ENCODE measurements around the gene PLA2G2E. TPM values are rescaled to one million over a fixed set of nuclear protein-coding genes. Genes with fewer than 3 reads are reported as not detected.

The PLA2G2E gene
- total and polyA plus RNA-seq, 4 donors, result not detected

- H3K9ac ChIP-seq (ENCODE audit: low read depth in 1 of 2, low read length in 2 of 2), result no peak overlapping the region
- no peak overlapping the region for H3K27ac ChIP-seq (ENCODE audit: low read depth in 1 of 2, low read length in 2 of 2)
- H3K27me3 ChIP-seq (ENCODE audit: control insufficient read depth in 4 of 4, insufficient read depth in 4 of 4, low read length in 3 of 4), result peaks cover 0 to 5% (median 0%) of the 10 kb centered on the region in 4 donors
- peaks cover 6 to 13% (median 11%) of the 10 kb centered on the region in 4 donors for H3K4me1 ChIP-seq (ENCODE audit: control insufficient read depth in 4 of 4, insufficient read depth in 4 of 4, low read length in 3 of 4)
- no peak overlapping the region for H3K4me3 ChIP-seq (ENCODE audit: low read depth in 1 of 3, low read length in 3 of 3)
- no peaks in the 10 kb centered on the region for H3K9me3 ChIP-seq (ENCODE audit: control insufficient read depth in 4 of 4, low read length in 3 of 4)
- 92% methylated on average over 4 of the region's 4 CpGs for WGBS
- DNase-seq (ENCODE audit: low spot score), result no peak
- H3K36me3 ChIP-seq (ENCODE audit: control insufficient read depth in 4 of 4, insufficient read depth in 3 of 4, low read depth in 1 of 4, low read length in 3 of 4), result no peaks in the 10 kb centered on the region
- TF ChIP-seq HNF4G (IDR thresholded peaks at IDR 0.05) (no peak), MAX (IDR thresholded peaks at IDR 0.05) (no peak), ATF3 (IDR thresholded peaks at IDR 0.05) (no peak), HNF4A (conservative IDR thresholded peaks at IDR 0.05) (no peak), GABPA (IDR thresholded peaks at IDR 0.05 in 1 of 2, conservative IDR thresholded peaks at IDR 0.05 in 1 of 2) (no peak), ZBTB33 (IDR thresholded peaks at IDR 0.05) (no peak), SP1 (IDR thresholded peaks at IDR 0.05) (no peak), RXRA (IDR thresholded peaks at IDR 0.05) (no peak), NR2F2 (IDR thresholded peaks at IDR 0.05) (no peak), FOXA1 (IDR thresholded peaks at IDR 0.05) (no peak), JUND (IDR thresholded peaks at IDR 0.05) (no peak), EGR1 (IDR thresholded peaks at IDR 0.05; ENCODE audit: low read depth in 2 of 2) (no peak), FOXA2 (IDR thresholded peaks at IDR 0.05) (no peak), YY1 (IDR thresholded peaks at IDR 0.05) (no peak)
- TF ChIP-seq, protein P1, sequence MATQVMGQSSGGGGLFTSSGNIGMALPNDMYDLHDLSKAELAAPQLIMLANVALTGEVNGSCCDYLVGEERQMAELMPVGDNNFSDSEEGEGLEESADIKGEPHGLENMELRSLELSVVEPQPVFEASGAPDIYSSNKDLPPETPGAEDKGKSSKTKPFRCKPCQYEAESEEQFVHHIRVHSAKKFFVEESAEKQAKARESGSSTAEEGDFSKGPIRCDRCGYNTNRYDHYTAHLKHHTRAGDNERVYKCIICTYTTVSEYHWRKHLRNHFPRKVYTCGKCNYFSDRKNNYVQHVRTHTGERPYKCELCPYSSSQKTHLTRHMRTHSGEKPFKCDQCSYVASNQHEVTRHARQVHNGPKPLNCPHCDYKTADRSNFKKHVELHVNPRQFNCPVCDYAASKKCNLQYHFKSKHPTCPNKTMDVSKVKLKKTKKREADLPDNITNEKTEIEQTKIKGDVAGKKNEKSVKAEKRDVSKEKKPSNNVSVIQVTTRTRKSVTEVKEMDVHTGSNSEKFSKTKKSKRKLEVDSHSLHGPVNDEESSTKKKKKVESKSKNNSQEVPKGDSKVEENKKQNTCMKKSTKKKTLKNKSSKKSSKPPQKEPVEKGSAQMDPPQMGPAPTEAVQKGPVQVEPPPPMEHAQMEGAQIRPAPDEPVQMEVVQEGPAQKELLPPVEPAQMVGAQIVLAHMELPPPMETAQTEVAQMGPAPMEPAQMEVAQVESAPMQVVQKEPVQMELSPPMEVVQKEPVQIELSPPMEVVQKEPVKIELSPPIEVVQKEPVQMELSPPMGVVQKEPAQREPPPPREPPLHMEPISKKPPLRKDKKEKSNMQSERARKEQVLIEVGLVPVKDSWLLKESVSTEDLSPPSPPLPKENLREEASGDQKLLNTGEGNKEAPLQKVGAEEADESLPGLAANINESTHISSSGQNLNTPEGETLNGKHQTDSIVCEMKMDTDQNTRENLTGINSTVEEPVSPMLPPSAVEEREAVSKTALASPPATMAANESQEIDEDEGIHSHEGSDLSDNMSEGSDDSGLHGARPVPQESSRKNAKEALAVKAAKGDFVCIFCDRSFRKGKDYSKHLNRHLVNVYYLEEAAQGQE (IDR thresholded peaks at IDR 0.05), result no peak
These were observed 43.8 kb downstream of the PLA2G2E start for GRCh38 chr1:19879661-19880060.

GRCh38 chr1:19879227-19879626 is 44.2 kb downstream of the PLA2G2E start:
- Histone ChIP-seq H3K4me3 (ENCODE audit: low read depth in 1 of 3, low read length in 3 of 3) (no peak overlapping the region), H3K36me3 (ENCODE audit: control insufficient read depth in 4 of 4, insufficient read depth in 3 of 4, low read depth in 1 of 4, low read length in 3 of 4) (no peaks in the 10 kb centered on the region), H3K27ac (ENCODE audit: low read depth in 1 of 2, low read length in 2 of 2) (no peak overlapping the region), H3K9me3 (ENCODE audit: control insufficient read depth in 4 of 4, low read length in 3 of 4) (no peaks in the 10 kb centered on the region), H3K27me3 (ENCODE audit: control insufficient read depth in 4 of 4, insufficient read depth in 4 of 4, low read length in 3 of 4) (peaks cover 0 to 5% (median 0%) of the 10 kb centered on the region in 4 donors), H3K9ac (ENCODE audit: low read depth in 1 of 2, low read length in 2 of 2) (no peak overlapping the region), H3K4me1 (ENCODE audit: control insufficient read depth in 4 of 4, insufficient read depth in 4 of 4, low read length in 3 of 4) (peaks cover 6 to 13% (median 11%) of the 10 kb centered on the region in 4 donors)
- no peak for DNase-seq (ENCODE audit: low spot score)
- TF ChIP-seq HNF4A (conservative IDR thresholded peaks at IDR 0.05) (no peak), HNF4G (IDR thresholded peaks at IDR 0.05) (no peak), YY1 (IDR thresholded peaks at IDR 0.05) (no peak)
- TF ChIP-seq, protein P2, sequence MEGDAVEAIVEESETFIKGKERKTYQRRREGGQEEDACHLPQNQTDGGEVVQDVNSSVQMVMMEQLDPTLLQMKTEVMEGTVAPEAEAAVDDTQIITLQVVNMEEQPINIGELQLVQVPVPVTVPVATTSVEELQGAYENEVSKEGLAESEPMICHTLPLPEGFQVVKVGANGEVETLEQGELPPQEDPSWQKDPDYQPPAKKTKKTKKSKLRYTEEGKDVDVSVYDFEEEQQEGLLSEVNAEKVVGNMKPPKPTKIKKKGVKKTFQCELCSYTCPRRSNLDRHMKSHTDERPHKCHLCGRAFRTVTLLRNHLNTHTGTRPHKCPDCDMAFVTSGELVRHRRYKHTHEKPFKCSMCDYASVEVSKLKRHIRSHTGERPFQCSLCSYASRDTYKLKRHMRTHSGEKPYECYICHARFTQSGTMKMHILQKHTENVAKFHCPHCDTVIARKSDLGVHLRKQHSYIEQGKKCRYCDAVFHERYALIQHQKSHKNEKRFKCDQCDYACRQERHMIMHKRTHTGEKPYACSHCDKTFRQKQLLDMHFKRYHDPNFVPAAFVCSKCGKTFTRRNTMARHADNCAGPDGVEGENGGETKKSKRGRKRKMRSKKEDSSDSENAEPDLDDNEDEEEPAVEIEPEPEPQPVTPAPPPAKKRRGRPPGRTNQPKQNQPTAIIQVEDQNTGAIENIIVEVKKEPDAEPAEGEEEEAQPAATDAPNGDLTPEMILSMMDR (IDR thresholded peaks at IDR 0.05; ENCODE audit: low read depth, low read length, missing input control), result no peak
- WGBS, result 86% methylated on average over 4 of the region's 4 CpGs
